H1 (cell line): Measurements from ENCODE around the gene NFAM1. TPM values are rescaled to one million over a fixed set of nuclear protein-coding genes. Genes with fewer than 3 reads are reported as not detected.

Source experiments
- CBX8 ChIP-seq: fragments of 300-800, 300-1000 bp; sonication (generic); IDR thresholded peaks from 2 replicates; pipeline ENCODE4 v1.7.1; 2016; ENCODE audit warnings: low read depth, low read length, borderline replicate concordance
- CTBP2 ChIP-seq: IDR thresholded peaks from 2 replicates; pipeline ENCODE4 v1.7.0; 2011; ENCODE audit warnings: borderline replicate concordance, mild to moderate bottlenecking, moderate library complexity, mixed read lengths, low read length; ENCODE audit not compliant: insufficient read depth, insufficient read length
- EGR1 ChIP-seq: IDR thresholded peaks from 2 replicates; pipeline ENCODE4 v1.6.1; 2011; ENCODE audit warnings: low read depth, low read length, borderline replicate concordance
- EP300 ChIP-seq, 2 experiments: IDR thresholded peaks; 1 replicate in 1 of 2; 2 replicates in 1 of 2; pipeline ENCODE4 v1.6.1; 2011 to 2012; ENCODE audit warnings: low read depth in 2 of 2, low read length in 2 of 2, mild to moderate bottlenecking in 2 of 2, borderline replicate concordance in 1 of 2, inconsistent platforms in 1 of 2, moderate library complexity in 1 of 2
- EZH2 ChIP-seq: fragments of 200-600 bp; sonication (generic); IDR thresholded peaks from 2 replicates; pipeline ENCODE4 v1.7.1; 2012; ENCODE audit warnings: low read depth, mild to moderate bottlenecking, moderate library complexity, low read length, inconsistent platforms; ENCODE audit not compliant: severe bottlenecking
- HDAC6 ChIP-seq: IDR thresholded peaks from one replicate; pipeline ENCODE4 v1.7.1; 2012; ENCODE audit warnings: low read depth, mild to moderate bottlenecking, inconsistent platforms, low read length, moderate library complexity
- JUND ChIP-seq: IDR thresholded peaks from 2 replicates; pipeline ENCODE4 v1.6.1; 2011; ENCODE audit warnings: mild to moderate bottlenecking, improper control_type of control experiment, low read length
- KDM4A ChIP-seq: IDR thresholded peaks from one replicate; pipeline ENCODE4 v1.7.1; 2012; ENCODE audit warnings: low read depth, mild to moderate bottlenecking, moderate library complexity, low read length, inconsistent platforms; ENCODE audit not compliant: severe bottlenecking
- MAFK ChIP-seq: IDR thresholded peaks from 2 replicates; pipeline ENCODE4 v1.6.1; 2012; ENCODE audit warnings: low read depth, mild to moderate bottlenecking, improper control_type of control experiment, low read length
- polyA plus RNA-seq, 7 experiments: library from polyadenylated mRNA; depleted of rRNA in 3 of 7; stranded (reverse) in 5 of 7; unstranded in 2 of 7; fragments of >200 nt in 5 of 7; fragments of 200-250 nt in 2 of 7; gene quantifications; 1 replicate in 5 of 7; 2 replicates in 1 of 7; 4 replicates in 1 of 7; pipeline versions ENCODE4 v1.2.1 to v1.2.3, GENCODE V29; 2011 to 2013; ENCODE audit warnings: missing spikeins in 2 of 7, mixed read lengths in 2 of 7
- total RNA-seq: library from RNA; stranded (reverse); fragmentation: NEBNext Ultra II Directional; extraction: Animal tissue kit (Norgen Biotek cat#: 25700); gene quantifications from 2 replicates; pipeline ENCODE4 v1.2.1, GENCODE V29; 2021
- TF ChIP-seq, protein P1 (sequence below): fragments of 300-600 bp; sonication (generic); IDR thresholded peaks from 2 replicates; pipeline ENCODE4 v1.7.1; 2012; ENCODE audit warnings: low read length, moderate library complexity, mild to moderate bottlenecking, inconsistent platforms; ENCODE audit not compliant: insufficient replicate concordance

NFAM1 gene
- total and polyA plus RNA-seq, 2 of the 8 experiments (the other 6 are each of a cell fraction or from before 2014, with no cell fraction given), result 0.62 to 0.73 TPM

DNA sequence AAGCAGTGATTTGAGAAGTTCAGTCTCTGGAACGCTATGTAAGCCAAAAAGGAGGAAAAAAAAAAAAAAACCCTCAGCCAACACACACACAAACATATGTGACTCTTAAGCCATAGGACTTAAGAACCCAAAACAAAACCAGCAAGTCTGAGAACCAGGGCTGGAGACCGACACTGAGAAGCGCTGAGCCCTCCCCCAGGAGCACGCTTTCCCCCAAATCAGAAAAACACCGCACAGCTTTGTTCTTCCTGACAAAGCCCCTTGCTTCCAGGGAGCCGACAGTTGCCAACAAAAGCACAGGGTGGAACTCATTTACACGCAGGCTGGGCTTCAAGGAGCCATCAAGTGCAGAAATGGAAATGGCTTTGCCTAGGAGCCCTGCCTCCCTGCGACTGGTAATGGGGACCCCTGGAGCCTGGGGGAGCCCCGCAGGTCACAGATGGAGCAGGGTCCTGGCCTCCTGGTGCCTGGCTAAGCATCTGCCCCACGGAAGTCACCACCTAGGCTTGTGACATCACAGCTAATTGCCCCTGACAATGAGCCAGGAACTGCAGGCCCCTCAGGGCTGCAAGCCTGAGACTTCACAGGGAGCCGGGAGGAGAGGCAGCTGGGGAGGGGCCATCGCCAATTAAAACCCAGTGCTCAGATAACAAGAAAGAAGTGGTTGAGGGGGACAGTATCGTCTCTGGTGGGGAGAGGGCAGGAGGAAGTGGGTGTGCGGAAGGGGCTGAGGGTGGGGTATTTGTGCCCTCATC is 66.9 kb downstream of the NFAM1 start (continued):
- TF ChIP-seq, protein P1, sequence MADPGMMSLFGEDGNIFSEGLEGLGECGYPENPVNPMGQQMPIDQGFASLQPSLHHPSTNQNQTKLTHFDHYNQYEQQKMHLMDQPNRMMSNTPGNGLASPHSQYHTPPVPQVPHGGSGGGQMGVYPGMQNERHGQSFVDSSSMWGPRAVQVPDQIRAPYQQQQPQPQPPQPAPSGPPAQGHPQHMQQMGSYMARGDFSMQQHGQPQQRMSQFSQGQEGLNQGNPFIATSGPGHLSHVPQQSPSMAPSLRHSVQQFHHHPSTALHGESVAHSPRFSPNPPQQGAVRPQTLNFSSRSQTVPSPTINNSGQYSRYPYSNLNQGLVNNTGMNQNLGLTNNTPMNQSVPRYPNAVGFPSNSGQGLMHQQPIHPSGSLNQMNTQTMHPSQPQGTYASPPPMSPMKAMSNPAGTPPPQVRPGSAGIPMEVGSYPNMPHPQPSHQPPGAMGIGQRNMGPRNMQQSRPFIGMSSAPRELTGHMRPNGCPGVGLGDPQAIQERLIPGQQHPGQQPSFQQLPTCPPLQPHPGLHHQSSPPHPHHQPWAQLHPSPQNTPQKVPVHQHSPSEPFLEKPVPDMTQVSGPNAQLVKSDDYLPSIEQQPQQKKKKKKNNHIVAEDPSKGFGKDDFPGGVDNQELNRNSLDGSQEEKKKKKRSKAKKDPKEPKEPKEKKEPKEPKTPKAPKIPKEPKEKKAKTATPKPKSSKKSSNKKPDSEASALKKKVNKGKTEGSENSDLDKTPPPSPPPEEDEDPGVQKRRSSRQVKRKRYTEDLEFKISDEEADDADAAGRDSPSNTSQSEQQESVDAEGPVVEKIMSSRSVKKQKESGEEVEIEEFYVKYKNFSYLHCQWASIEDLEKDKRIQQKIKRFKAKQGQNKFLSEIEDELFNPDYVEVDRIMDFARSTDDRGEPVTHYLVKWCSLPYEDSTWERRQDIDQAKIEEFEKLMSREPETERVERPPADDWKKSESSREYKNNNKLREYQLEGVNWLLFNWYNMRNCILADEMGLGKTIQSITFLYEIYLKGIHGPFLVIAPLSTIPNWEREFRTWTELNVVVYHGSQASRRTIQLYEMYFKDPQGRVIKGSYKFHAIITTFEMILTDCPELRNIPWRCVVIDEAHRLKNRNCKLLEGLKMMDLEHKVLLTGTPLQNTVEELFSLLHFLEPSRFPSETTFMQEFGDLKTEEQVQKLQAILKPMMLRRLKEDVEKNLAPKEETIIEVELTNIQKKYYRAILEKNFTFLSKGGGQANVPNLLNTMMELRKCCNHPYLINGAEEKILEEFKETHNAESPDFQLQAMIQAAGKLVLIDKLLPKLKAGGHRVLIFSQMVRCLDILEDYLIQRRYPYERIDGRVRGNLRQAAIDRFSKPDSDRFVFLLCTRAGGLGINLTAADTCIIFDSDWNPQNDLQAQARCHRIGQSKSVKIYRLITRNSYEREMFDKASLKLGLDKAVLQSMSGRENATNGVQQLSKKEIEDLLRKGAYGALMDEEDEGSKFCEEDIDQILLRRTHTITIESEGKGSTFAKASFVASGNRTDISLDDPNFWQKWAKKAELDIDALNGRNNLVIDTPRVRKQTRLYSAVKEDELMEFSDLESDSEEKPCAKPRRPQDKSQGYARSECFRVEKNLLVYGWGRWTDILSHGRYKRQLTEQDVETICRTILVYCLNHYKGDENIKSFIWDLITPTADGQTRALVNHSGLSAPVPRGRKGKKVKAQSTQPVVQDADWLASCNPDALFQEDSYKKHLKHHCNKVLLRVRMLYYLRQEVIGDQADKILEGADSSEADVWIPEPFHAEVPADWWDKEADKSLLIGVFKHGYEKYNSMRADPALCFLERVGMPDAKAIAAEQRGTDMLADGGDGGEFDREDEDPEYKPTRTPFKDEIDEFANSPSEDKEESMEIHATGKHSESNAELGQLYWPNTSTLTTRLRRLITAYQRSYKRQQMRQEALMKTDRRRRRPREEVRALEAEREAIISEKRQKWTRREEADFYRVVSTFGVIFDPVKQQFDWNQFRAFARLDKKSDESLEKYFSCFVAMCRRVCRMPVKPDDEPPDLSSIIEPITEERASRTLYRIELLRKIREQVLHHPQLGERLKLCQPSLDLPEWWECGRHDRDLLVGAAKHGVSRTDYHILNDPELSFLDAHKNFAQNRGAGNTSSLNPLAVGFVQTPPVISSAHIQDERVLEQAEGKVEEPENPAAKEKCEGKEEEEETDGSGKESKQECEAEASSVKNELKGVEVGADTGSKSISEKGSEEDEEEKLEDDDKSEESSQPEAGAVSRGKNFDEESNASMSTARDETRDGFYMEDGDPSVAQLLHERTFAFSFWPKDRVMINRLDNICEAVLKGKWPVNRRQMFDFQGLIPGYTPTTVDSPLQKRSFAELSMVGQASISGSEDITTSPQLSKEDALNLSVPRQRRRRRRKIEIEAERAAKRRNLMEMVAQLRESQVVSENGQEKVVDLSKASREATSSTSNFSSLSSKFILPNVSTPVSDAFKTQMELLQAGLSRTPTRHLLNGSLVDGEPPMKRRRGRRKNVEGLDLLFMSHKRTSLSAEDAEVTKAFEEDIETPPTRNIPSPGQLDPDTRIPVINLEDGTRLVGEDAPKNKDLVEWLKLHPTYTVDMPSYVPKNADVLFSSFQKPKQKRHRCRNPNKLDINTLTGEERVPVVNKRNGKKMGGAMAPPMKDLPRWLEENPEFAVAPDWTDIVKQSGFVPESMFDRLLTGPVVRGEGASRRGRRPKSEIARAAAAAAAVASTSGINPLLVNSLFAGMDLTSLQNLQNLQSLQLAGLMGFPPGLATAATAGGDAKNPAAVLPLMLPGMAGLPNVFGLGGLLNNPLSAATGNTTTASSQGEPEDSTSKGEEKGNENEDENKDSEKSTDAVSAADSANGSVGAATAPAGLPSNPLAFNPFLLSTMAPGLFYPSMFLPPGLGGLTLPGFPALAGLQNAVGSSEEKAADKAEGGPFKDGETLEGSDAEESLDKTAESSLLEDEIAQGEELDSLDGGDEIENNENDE, result no peak
- TF ChIP-seq EGR1 (no peak), JUND (no peak), EZH2 (no peak), KDM4A (no peak), EP300 (IDR thresholded peaks at IDR 0.05; ENCODE audit: borderline replicate concordance in 1 of 2, low read depth in 2 of 2, low read length in 2 of 2) (no peak), CTBP2 (peak; percentile 78), HDAC6 (no peak), CBX8 (no peak), MAFK (no peak)
